CD1c-positive myeloid dendritic cell (primary cell): ENCODE results near the gene KIF5B.

ENCODE experiments used
- DNase-seq: peaks from one replicate; pipeline ENCODE4 v3.0.0-alpha.2; 2016; ENCODE audit errors: extremely low spot score

The KIF5B gene

DNA sequence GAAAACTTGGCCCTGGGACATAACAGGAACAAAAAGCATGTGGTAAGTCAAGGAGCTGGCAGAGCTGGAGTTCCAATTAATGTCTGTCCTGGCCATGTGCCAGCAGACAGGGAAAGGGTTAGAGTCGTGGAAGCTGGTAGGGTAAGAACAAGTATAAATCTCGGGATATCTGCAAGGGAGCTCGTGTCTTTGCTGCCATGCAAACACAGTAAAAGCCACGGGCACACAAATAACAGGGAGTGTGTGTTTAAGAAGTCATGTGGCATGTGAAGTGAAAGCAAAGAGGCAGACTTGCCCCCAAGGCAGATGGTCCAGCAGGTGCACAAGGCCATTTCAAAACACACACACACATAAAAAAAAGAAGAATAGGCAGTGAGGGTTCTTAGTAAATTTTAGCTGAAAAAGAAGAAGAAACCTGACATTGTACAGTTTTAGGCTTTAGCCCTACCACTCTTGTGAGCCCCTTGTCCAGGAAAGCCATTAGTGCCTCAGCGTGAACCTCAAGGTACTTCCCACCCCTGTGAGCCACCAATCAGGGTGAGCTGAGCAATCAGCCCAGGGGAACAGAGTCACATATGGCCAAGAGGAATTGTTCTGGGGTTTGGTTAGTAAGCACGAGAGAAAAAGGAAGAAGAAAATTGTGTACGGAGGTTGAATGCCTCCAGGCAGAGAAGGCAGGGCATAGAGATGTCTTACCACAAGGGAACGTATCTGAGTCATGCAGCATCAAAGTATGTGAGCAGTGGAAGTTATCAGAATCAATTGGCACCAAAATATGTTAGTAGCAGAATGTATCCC is 94.7 kb downstream of the KIF5B start:
- DNase-seq = peak; percentile 70

DNA sequence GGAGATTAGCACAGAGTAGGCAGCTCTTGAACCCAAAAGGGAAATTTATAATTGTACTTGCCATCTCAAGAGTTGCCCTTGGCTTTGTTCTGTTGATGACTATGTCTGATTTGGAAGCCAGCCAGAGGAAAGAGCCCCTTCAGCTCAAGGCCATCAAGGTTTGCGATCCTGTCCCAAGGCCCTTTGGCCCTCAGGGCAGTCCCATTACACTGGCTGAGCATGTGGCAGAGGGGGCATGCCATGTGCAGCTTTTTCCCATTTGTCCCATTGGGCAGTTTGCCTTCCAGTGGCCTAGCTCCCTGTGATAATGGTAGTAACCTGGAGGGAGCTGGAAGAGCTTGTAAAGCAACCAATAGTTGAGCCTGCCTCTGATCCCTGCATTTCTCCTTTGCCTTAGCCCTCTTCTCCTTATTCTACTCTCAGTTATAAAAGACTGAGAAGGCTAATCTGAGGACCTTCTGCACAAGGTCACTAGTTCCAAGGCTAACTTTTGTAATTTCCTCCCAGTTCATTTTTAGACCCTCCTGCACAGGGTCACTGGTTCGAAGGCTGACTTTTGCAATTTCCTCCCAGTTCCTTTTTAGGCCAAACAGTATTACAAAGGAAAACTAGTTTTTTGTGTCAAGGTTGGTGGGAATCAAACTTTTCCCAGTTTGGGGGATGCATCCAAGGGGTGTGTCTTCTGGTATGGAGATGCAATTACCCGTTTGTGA is 96.6 kb downstream of the KIF5B start:
- peak; percentile 54 for DNase-seq
